Esophagus squamous epithelium (tissue), 4 donors: ENCODE measurements around the gene STK40.

Experiments
- POLR2A ChIP-seq, 4 donors: fragments of 450-650 bp; IDR thresholded peaks; one replicate each; pipeline ENCODE4 v1.6.1; 2017; ENCODE audit warnings: antibody characterized with exemption in 4 of 4, mild to moderate bottlenecking in 4 of 4, moderate library complexity in 3 of 4
- TF ChIP-seq, protein P1 (sequence below), 6 experiments: fragments of 450-650 bp in 4 of 6; fragments of 200-600 bp in 2 of 6; sonication (generic) in 2 of 6; IDR thresholded peaks; one replicate each; pipeline ENCODE4 v1.5.1; 2016 to 2019; ENCODE audit warnings: antibody characterized with exemption in 6 of 6, mild to moderate bottlenecking in 4 of 6, moderate library complexity in 4 of 6

DNA sequence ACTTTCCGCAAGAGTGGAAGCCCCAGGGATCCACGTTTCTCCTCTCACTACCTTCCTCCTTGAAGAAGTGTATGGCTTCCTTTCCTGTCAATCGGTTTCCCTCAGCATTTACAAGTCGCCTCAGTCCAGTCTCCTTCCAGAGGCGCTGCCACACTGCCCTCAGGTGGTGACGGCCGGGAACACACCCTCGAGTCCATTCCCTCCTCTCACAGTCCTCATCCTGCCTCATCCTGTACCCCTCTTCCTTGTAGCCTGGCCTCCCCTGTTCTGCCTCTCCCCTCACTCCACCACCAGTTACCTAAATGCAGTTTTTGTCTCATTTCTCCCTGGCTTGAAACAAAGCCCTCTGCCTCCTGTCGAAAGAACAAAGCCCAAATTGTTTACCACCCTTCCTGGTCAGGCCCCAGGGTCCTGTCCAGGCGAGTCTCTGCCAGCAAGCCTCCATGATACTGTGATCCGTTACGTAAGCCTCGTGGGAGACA, 35.2 kb upstream of the STK40 start:
- TF ChIP-seq POLR2A (IDR thresholded peaks at IDR 0.05) = no peak
- TF ChIP-seq, protein P1, sequence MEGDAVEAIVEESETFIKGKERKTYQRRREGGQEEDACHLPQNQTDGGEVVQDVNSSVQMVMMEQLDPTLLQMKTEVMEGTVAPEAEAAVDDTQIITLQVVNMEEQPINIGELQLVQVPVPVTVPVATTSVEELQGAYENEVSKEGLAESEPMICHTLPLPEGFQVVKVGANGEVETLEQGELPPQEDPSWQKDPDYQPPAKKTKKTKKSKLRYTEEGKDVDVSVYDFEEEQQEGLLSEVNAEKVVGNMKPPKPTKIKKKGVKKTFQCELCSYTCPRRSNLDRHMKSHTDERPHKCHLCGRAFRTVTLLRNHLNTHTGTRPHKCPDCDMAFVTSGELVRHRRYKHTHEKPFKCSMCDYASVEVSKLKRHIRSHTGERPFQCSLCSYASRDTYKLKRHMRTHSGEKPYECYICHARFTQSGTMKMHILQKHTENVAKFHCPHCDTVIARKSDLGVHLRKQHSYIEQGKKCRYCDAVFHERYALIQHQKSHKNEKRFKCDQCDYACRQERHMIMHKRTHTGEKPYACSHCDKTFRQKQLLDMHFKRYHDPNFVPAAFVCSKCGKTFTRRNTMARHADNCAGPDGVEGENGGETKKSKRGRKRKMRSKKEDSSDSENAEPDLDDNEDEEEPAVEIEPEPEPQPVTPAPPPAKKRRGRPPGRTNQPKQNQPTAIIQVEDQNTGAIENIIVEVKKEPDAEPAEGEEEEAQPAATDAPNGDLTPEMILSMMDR (IDR thresholded peaks at IDR 0.05) = peak; percentile 88 to 95 (median 92)
